ENCODE results near the gene SSRP1. TPM values are rescaled to one million over a fixed set of nuclear protein-coding genes. Genes with fewer than 3 reads are reported as not detected.
A peak's percentile ranks its signal among the peaks of the same experiment; 100 is the strongest.

The SSRP1 gene
- total and polyA plus RNA-seq, 2 of the 13 experiments (the other 11 are each of a cell fraction or from before 2014, with no cell fraction given), result 93.6 to 129 TPM

GRCh38 chr11:57340039-57340615 lies 4.4 kb upstream of the SSRP1 start (continued):
- TF ChIP-seq ZNF687 (CRISPR knock-in tag; IDR thresholded peaks at IDR 0.05) (peak; percentile 20; the same call in 1 of the 2 replicates), SMC3 (IDR thresholded peaks at IDR 0.05; ENCODE audit: low read length) (peak; percentile 24; the same call in 1 of the 2 replicates), ZHX1 (CRISPR knock-in tag; IDR thresholded peaks at IDR 0.05; ENCODE audit: low read depth) (no peak), SPEN (CRISPR knock-in tag; IDR thresholded peaks at IDR 0.05; ENCODE audit: low read depth) (no peak), SALL1 (CRISPR knock-in tag; IDR thresholded peaks at IDR 0.05) (no peak), ZNF619 (CRISPR knock-in tag; IDR thresholded peaks at IDR 0.05) (0 out of 2 replicates have a peak, but pooled peaks have one; percentile 42), SOX6 (IDR thresholded peaks at IDR 0.05) (no peak), SOX6 (CRISPR knock-in tag; IDR thresholded peaks at IDR 0.05) (0 out of 2 replicates have a peak, but pooled peaks have one; percentile 12), THYN1 (CRISPR knock-in tag; IDR thresholded peaks at IDR 0.05; ENCODE audit: borderline replicate concordance, low read depth) (no peak), TBX2 (CRISPR knock-in tag; IDR thresholded peaks at IDR 0.05; ENCODE audit: borderline replicate concordance) (0 out of 2 replicates have a peak, but pooled peaks have one; percentile 46), MYPOP (CRISPR knock-in tag; IDR thresholded peaks at IDR 0.05) (no peak), ZSCAN12 (CRISPR knock-in tag; IDR thresholded peaks at IDR 0.05) (no peak), ZNF574 (CRISPR knock-in tag; IDR thresholded peaks at IDR 0.05) (peak; percentile 60), ZNF691 (CRISPR knock-in tag; IDR thresholded peaks at IDR 0.05; ENCODE audit: borderline replicate concordance, low read depth) (no peak), CTCF (CRISPR knock-in tag; IDR thresholded peaks at IDR 0.05) (peak; percentile 83)

Data from HepG2 (cell line).